H1 (cell line): ENCODE measurements around the gene PNMA6E. TPM values are rescaled to one million over a fixed set of nuclear protein-coding genes. Genes with fewer than 3 reads are reported as not detected.

Experiments used
- CTCF ChIA-PET: fragments of 300-600 bp; sonication (Branson Sonifier 250); formaldehyde crosslinking; loops from one replicate; lab custom pipeline; 2021; ENCODE audit not compliant: partially characterized antibody; lab: Charles Lee
- POLR2A ChIA-PET: fragments of 300-600 bp; sonication (Branson Sonifier 250); formaldehyde crosslinking; loops from one replicate; lab custom pipeline; 2021; ENCODE audit warnings: inconsistent platforms; ENCODE audit not compliant: partially characterized antibody; lab: Charles Lee
- DNase-seq, 2 experiments: peaks; one replicate each; pipeline versions ENCODE4 v3.0.0 to v3.0.0-alpha.2; 2010 to 2022; ENCODE audit warnings: low spot score in 2 of 2, low read depth in 1 of 2, mixed read lengths in 1 of 2
- FAIRE-seq: peaks from 2 replicates; lab custom pipeline; 2011; peaks lifted over from hg19 to GRCh38; lab: Jason Lieb, UNC
- H2AFZ ChIP-seq: 2 replicates; pipeline ENCODE4 v1.8.1; 2012; ENCODE audit warnings: low read length, inconsistent platforms
- H2AK5ac ChIP-seq: 2 replicates; pipeline ENCODE4 v1.6.1; 2013; ENCODE audit warnings: low read depth, low read length
- H2BK120ac ChIP-seq: replicated peaks from 2 replicates; pipeline ENCODE3; 2013; ENCODE audit warnings: low read depth, low read length, inconsistent platforms
- H2BK12ac ChIP-seq: 2 replicates; pipeline ENCODE4 v1.6.1; 2013; ENCODE audit warnings: low read depth, low read length
- H2BK15ac ChIP-seq: 2 replicates; pipeline ENCODE4 v1.6.1; 2013; ENCODE audit warnings: low read length
- H2BK20ac ChIP-seq: 2 replicates; pipeline ENCODE4 v1.6.1; 2013; ENCODE audit warnings: low read length
- H2BK5ac ChIP-seq: 2 replicates; pipeline ENCODE4 v1.6.1; 2013; ENCODE audit warnings: low read depth, low read length
- H3K14ac ChIP-seq: 2 replicates; pipeline ENCODE4 v1.6.1; 2013; ENCODE audit warnings: inconsistent platforms; ENCODE audit not compliant: insufficient read length
- H3K18ac ChIP-seq: 2 replicates; pipeline ENCODE4 v1.6.1; 2013; ENCODE audit warnings: low read length; ENCODE audit errors: extremely low read depth
- H3K23ac ChIP-seq: 2 replicates; pipeline ENCODE4 v1.6.1; 2013; ENCODE audit warnings: inconsistent platforms; ENCODE audit not compliant: insufficient read length
- H3K23me2 ChIP-seq: 2 replicates; pipeline ENCODE4 v1.6.1; 2013; ENCODE audit warnings: low read depth, low read length
- H3K27ac ChIP-seq: 2 replicates; pipeline ENCODE4 v1.6.1; 2011; ENCODE audit warnings: low read depth, low read length, inconsistent platforms
- H3K27me3 ChIP-seq, 4 experiments: replicated peaks in 1 of 4; 1 replicate in 1 of 4; 2 replicates in 3 of 4; pipeline versions ENCODE4 v1.6.1 to v1.8.1; 2011 to 2013; ENCODE audit warnings: low read length in 3 of 4, mild to moderate bottlenecking in 3 of 4, inconsistent platforms in 2 of 4, mixed read lengths in 2 of 4, moderate library complexity in 1 of 4; ENCODE audit not compliant: control insufficient read depth in 3 of 4, insufficient read depth in 3 of 4; ENCODE audit errors: extremely low read depth in 1 of 4
- H3K36me3 ChIP-seq, 4 experiments: 2 replicates each; pipeline versions ENCODE4 v1.6.1 to v1.8.1; 2011 to 2013; ENCODE audit warnings: mild to moderate bottlenecking in 4 of 4, low read length in 3 of 4, moderate library complexity in 2 of 4, control low read depth in 1 of 4, inconsistent platforms in 1 of 4; ENCODE audit not compliant: insufficient read depth in 4 of 4, control insufficient read depth in 2 of 4
- H3K4ac ChIP-seq: replicated peaks from 2 replicates; pipeline ENCODE3; 2013; ENCODE audit warnings: low read length, low read depth, mixed read lengths, inconsistent platforms; ENCODE audit not compliant: insufficient read length
- H3K4me1 ChIP-seq, 4 experiments: replicated peaks in 1 of 4; 1 replicate in 1 of 4; 2 replicates in 3 of 4; pipeline versions ENCODE4 v1.6.1 to v1.8.1; 2011 to 2013; ENCODE audit warnings: low read length in 3 of 4, inconsistent platforms in 2 of 4, mixed read lengths in 1 of 4; ENCODE audit not compliant: insufficient read depth in 4 of 4, control insufficient read depth in 3 of 4
- H3K4me2 ChIP-seq, 2 experiments: 2 replicates each; pipeline versions ENCODE4 v1.6.1 to v1.8.1; 2011 to 2013; ENCODE audit warnings: low read depth in 2 of 2, low read length in 2 of 2, control low read depth in 1 of 2, inconsistent platforms in 1 of 2, mild to moderate bottlenecking in 1 of 2; ENCODE audit not compliant: insufficient read depth in 1 of 2
- H3K4me3 ChIP-seq, 4 experiments: fragments of 200-600, 300-600 bp in 1 of 4; sonication (generic), shearing (Covaris generic), sonication (Bioruptor Twin) in 1 of 4; 2 replicates each; pipeline versions ENCODE4 v1.5.1 to v1.8.1; 2011 to 2016; ENCODE audit warnings: low read length in 4 of 4, low read depth in 3 of 4, control low read depth in 2 of 4, inconsistent platforms in 2 of 4, mild to moderate bottlenecking in 2 of 4, mixed read lengths in 1 of 4, moderate library complexity in 1 of 4; ENCODE audit not compliant: insufficient read depth in 2 of 4; ENCODE audit errors: extremely low read depth in 1 of 4
- H3K56ac ChIP-seq: replicated peaks from 2 replicates; pipeline ENCODE3; 2013; ENCODE audit warnings: low read depth, mild to moderate bottlenecking, mixed read lengths, low read length, inconsistent platforms; ENCODE audit not compliant: insufficient read length
- H3K79me1 ChIP-seq: 2 replicates; pipeline ENCODE4 v1.6.1; 2013; ENCODE audit warnings: low read depth, low read length, control low read depth
- H3K79me2 ChIP-seq, 2 experiments: 2 replicates each; pipeline versions ENCODE4 v1.6.1 to v1.8.1; 2012 to 2013; ENCODE audit warnings: low read length in 2 of 2, mild to moderate bottlenecking in 2 of 2, inconsistent platforms in 1 of 2; ENCODE audit not compliant: insufficient read depth in 2 of 2, control insufficient read depth in 1 of 2
- H3K9ac ChIP-seq, 4 experiments: replicated peaks in 1 of 4; 1 replicate in 1 of 4; 2 replicates in 3 of 4; pipeline versions ENCODE4 v1.6.1 to v1.8.1; 2011 to 2013; ENCODE audit warnings: low read depth in 3 of 4, low read length in 3 of 4, control low read depth in 2 of 4, mild to moderate bottlenecking in 2 of 4, moderate library complexity in 2 of 4, inconsistent platforms in 1 of 4; ENCODE audit errors: extremely low read depth in 1 of 4
- H3K9me3 ChIP-seq, 2 experiments: 2 replicates each; pipeline versions ENCODE4 v1.6.1 to v1.8.1; 2012 to 2013; ENCODE audit warnings: mild to moderate bottlenecking in 2 of 2, moderate library complexity in 2 of 2, control low read depth in 1 of 2, inconsistent platforms in 1 of 2, low read depth in 1 of 2, low read length in 1 of 2, mixed read lengths in 1 of 2; ENCODE audit not compliant: insufficient read depth in 2 of 2
- H4K20me1 ChIP-seq, 2 experiments: replicated peaks in 1 of 2; 2 replicates each; pipeline versions ENCODE3 to v1.8.1; 2011 to 2013; ENCODE audit warnings: inconsistent platforms in 2 of 2, low read length in 2 of 2, mild to moderate bottlenecking in 1 of 2; ENCODE audit not compliant: insufficient read depth in 2 of 2, control insufficient read depth in 1 of 2
- H4K5ac ChIP-seq: 2 replicates; pipeline ENCODE4 v1.6.1; 2013; ENCODE audit warnings: low read length, low read depth, mixed read lengths, inconsistent platforms; ENCODE audit not compliant: insufficient read length
- H4K8ac ChIP-seq: 2 replicates; pipeline ENCODE4 v1.8.0; 2013; ENCODE audit warnings: mild to moderate bottlenecking, moderate library complexity, low read length, inconsistent platforms; ENCODE audit not compliant: insufficient read depth; ENCODE audit errors: extremely low read depth
- H4K91ac ChIP-seq: replicated peaks from 2 replicates; pipeline ENCODE3; 2013; ENCODE audit warnings: low read length, mixed read lengths, inconsistent platforms; ENCODE audit not compliant: insufficient read length
- RNF2 ChIP-seq: fragments of 200-900, 300-1000 bp; sonication (generic); IDR thresholded peaks from 2 replicates; pipeline ENCODE4 v1.7.1; 2016; ENCODE audit warnings: borderline replicate concordance, low read depth, mild to moderate bottlenecking, antibody characterized with exemption, low read length; ENCODE audit not compliant: poor library complexity, severe bottlenecking; ENCODE audit errors: missing control alignments
- WGBS, 2 experiments: shearing (Covaris generic) in 1 of 2; methylation state at CpG; one replicate each; pipeline versions ENCODE4 v1.1.6 to v1.1.7; 2013 to 2015; ENCODE audit warnings: low lambda C conversion rate in 2 of 2, mixed read lengths in 2 of 2, inconsistent platforms in 1 of 2, low coverage in 1 of 2, missing lambda C conversion rate in 1 of 2; ENCODE audit not compliant: insufficient replicate concordance in 2 of 2, insufficient coverage in 1 of 2, insufficient read length in 1 of 2; ENCODE audit errors: extremely low coverage in 1 of 2, missing lambda C conversion rate in 1 of 2; 5-methylcytosine and 5-hydroxymethylcytosine counted together
- polyA plus RNA-seq, 7 experiments: library from polyadenylated mRNA; depleted of rRNA in 3 of 7; stranded (reverse) in 5 of 7; unstranded in 2 of 7; fragments of >200 nt in 5 of 7; fragments of 200-250 nt in 2 of 7; gene quantifications; 1 replicate in 5 of 7; 2 replicates in 1 of 7; 4 replicates in 1 of 7; pipeline versions ENCODE4 v1.2.1 to v1.2.3, GENCODE V29; 2011 to 2013; ENCODE audit warnings: missing spikeins in 2 of 7, mixed read lengths in 2 of 7
- total RNA-seq: library from RNA; stranded (reverse); fragmentation: NEBNext Ultra II Directional; extraction: Animal tissue kit (Norgen Biotek cat#: 25700); gene quantifications from 2 replicates; pipeline ENCODE4 v1.2.1, GENCODE V29; 2021

Gene PNMA6E
- total and polyA plus RNA-seq, 2 of the 8 experiments (the other 6 are each of a cell fraction or from before 2014, with no cell fraction given), result not detected

DNA sequence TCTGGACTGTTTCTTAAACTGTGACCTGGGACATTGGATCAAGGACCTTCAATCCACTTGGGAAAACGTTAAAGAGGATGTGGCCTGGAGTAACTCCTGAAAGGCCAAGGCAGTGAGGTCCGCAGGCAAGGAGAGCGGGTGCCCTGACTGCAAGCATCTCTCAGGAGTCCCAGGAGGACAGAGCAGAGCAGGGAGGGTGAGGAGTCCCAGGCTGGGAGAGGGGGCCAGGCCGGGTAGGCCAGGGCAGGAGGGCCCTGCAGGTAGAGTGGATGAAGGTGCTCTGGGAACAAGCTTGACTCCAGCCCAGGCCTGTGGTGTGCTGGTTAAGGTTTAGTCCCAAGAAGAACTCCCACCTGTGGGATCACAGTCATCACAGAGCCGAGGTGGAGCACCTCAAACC lies 13.8 kb downstream of the PNMA6E start:
- TF ChIP-seq RNF2, result no peak
- no peak overlapping the region for H3K27ac ChIP-seq
- H3K36me3 ChIP-seq, result no peaks in the 10 kb centered on the region
- no peak overlapping the region for H3K4me2 ChIP-seq
- no peak overlapping the region for H4K5ac ChIP-seq
- H3K27me3 ChIP-seq, result no peaks in the 10 kb centered on the region; a peak in 1 of 7 replicates
- H3K23me2 ChIP-seq, result peaks cover 42% of the 10 kb centered on the region; the same call in 1 of the 2 replicates
- H3K23ac ChIP-seq, result no peak overlapping the region
- H2BK5ac ChIP-seq, result no peak overlapping the region
- no peak overlapping the region for H3K14ac ChIP-seq
- no peak overlapping the region for H3K4me3 ChIP-seq
- H4K20me1 ChIP-seq, result peaks cover 0 to 2% of the 10 kb centered on the region in 2 experiments
- no peak overlapping the region for H2AK5ac ChIP-seq
- H3K4me1 ChIP-seq, result no peaks in the 10 kb centered on the region
- H3K79me2 ChIP-seq, result no peaks in the 10 kb centered on the region
- H2BK20ac ChIP-seq, result no peak overlapping the region
- 90% methylated on average over 5 of the region's 5 CpGs; no CpG with 5 or more reads in 1 of the 2 experiments for WGBS, 2 experiments
- no peak overlapping the region for H3K56ac ChIP-seq
- H2BK15ac ChIP-seq, result no peak overlapping the region
- H3K9me3 ChIP-seq, result peaks cover 5 to 15% of the 10 kb centered on the region in 2 experiments; a peak in 2 of 4 replicates
- FAIRE-seq (no peak), DNase-seq (no peak)
- H2AFZ ChIP-seq, result no peak overlapping the region
- CTCF ChIA-PET, result no interaction called here
- POLR2A ChIA-PET, result no interaction called here
- H3K18ac ChIP-seq, result no peak overlapping the region
- H2BK12ac ChIP-seq, result no peak overlapping the region
- no peaks in the 10 kb centered on the region for H3K79me1 ChIP-seq
- H2BK120ac ChIP-seq, result no peak overlapping the region
- no peak overlapping the region for H3K4ac ChIP-seq
- no peak overlapping the region for H3K9ac ChIP-seq
- H4K8ac ChIP-seq, result no peak overlapping the region
- H4K91ac ChIP-seq, result no peak overlapping the region
